Neuronal stem cell (in vitro differentiated cells): Measurements from ENCODE around the gene PRAMEF15. TPM values are rescaled to one million over a fixed set of nuclear protein-coding genes. Genes with fewer than 3 reads are reported as not detected.
"Not testable (repeated sequence)": the region's sequence is repeated elsewhere in the genome, so short reads cannot be mapped to it uniquely, and the experiment has no call there.

ENCODE experiments used
- DNase-seq: peaks from one replicate; pipeline ENCODE4 v3.0.0-alpha.2; 2013; ENCODE audit warnings: low spot score
- H2AFZ ChIP-seq: one replicate; pipeline ENCODE4 v1.6.1; 2013; ENCODE audit warnings: mild to moderate bottlenecking, low read length, inconsistent platforms
- H2AK5ac ChIP-seq: 2 replicates; pipeline ENCODE4 v1.6.1; 2013; ENCODE audit warnings: low read depth, mild to moderate bottlenecking, inconsistent platforms, low read length, moderate library complexity, mixed read lengths
- H2BK120ac ChIP-seq: 2 replicates; pipeline ENCODE4 v1.6.1; 2013; ENCODE audit warnings: low read depth, mild to moderate bottlenecking, inconsistent platforms, low read length, moderate library complexity, mixed read lengths
- H2BK12ac ChIP-seq: one replicate; pipeline ENCODE4 v1.6.1; 2013; ENCODE audit warnings: low read length, inconsistent platforms
- H2BK15ac ChIP-seq: 2 replicates; pipeline ENCODE4 v1.6.1; 2013; ENCODE audit warnings: mild to moderate bottlenecking, low read length, inconsistent platforms, mixed read lengths
- H2BK5ac ChIP-seq: one replicate; pipeline ENCODE4 v1.6.1; 2013; ENCODE audit warnings: inconsistent platforms, mild to moderate bottlenecking, low read length, moderate library complexity
- H3K14ac ChIP-seq: one replicate; pipeline ENCODE4 v1.6.1; 2013; ENCODE audit warnings: low read length, inconsistent platforms
- H3K18ac ChIP-seq: 2 replicates; pipeline ENCODE4 v1.6.1; 2013; ENCODE audit warnings: low read length, inconsistent platforms
- H3K23ac ChIP-seq: 2 replicates; pipeline ENCODE4 v1.6.1; 2013; ENCODE audit warnings: low read depth, mild to moderate bottlenecking, mixed read lengths, low read length, inconsistent platforms; ENCODE audit not compliant: poor library complexity
- H3K27ac ChIP-seq: replicated peaks from 3 replicates; pipeline ENCODE4 v1.5.1; 2013; ENCODE audit warnings: low read length, inconsistent platforms
- H3K27me3 ChIP-seq, 3 experiments: 2 replicates each; pipeline ENCODE4 v1.6.1; 2013; ENCODE audit warnings: low read length in 3 of 3, mild to moderate bottlenecking in 2 of 3, inconsistent platforms in 1 of 3, low read depth in 1 of 3, mixed read lengths in 1 of 3, moderate library complexity in 1 of 3; ENCODE audit not compliant: control insufficient read depth in 3 of 3, insufficient read depth in 3 of 3
- H3K36me3 ChIP-seq, 2 donors: replicated peaks in 1 of 2; 2 replicates each; pipeline ENCODE4 v1.6.1; 2013; ENCODE audit warnings: low read length in 2 of 2; ENCODE audit not compliant: control insufficient read depth in 2 of 2, insufficient read depth in 2 of 2
- H3K4ac ChIP-seq: 2 replicates; pipeline ENCODE4 v1.6.1; 2013; ENCODE audit warnings: inconsistent platforms, mild to moderate bottlenecking, low read length, moderate library complexity
- H3K4me1 ChIP-seq, 2 donors: 1 replicate in 1 of 2; 2 replicates in 1 of 2; pipeline ENCODE4 v1.6.1; 2013; ENCODE audit warnings: low read length in 2 of 2, low read depth in 1 of 2; ENCODE audit not compliant: control insufficient read depth in 2 of 2, insufficient read depth in 1 of 2
- H3K4me2 ChIP-seq: one replicate; pipeline ENCODE4 v1.6.1; 2013; ENCODE audit warnings: mild to moderate bottlenecking, low read length, inconsistent platforms; ENCODE audit not compliant: insufficient read depth, poor library complexity, severe bottlenecking
- H3K4me3 ChIP-seq, 2 donors: 2 replicates each; pipeline ENCODE4 v1.5.1; 2013; ENCODE audit warnings: low read length in 2 of 2, mild to moderate bottlenecking in 2 of 2, inconsistent platforms in 1 of 2, moderate library complexity in 1 of 2
- H3K79me1 ChIP-seq: one replicate; pipeline ENCODE4 v1.6.1; 2013; ENCODE audit warnings: low read depth, mild to moderate bottlenecking, inconsistent platforms, low read length, moderate library complexity
- H3K9ac ChIP-seq: one replicate; pipeline ENCODE4 v1.6.1; 2013; ENCODE audit warnings: mild to moderate bottlenecking, low read depth, low read length, inconsistent platforms; ENCODE audit not compliant: poor library complexity
- H3K9me3 ChIP-seq, 2 donors: replicated peaks in 1 of 2; 2 replicates each; pipeline versions ENCODE3 to v1.6.1; 2013; ENCODE audit warnings: low read length in 2 of 2, mild to moderate bottlenecking in 2 of 2, inconsistent platforms in 1 of 2, low read depth in 1 of 2, mixed read lengths in 1 of 2, moderate library complexity in 1 of 2; ENCODE audit not compliant: control insufficient read depth in 2 of 2, insufficient read depth in 1 of 2
- H4K8ac ChIP-seq: one replicate; pipeline ENCODE4 v1.6.1; 2013; ENCODE audit warnings: low read depth, mild to moderate bottlenecking, inconsistent platforms, low read length, moderate library complexity
- H4K91ac ChIP-seq: one replicate; pipeline ENCODE4 v1.6.1; 2013; ENCODE audit warnings: low read length, low read depth, mild to moderate bottlenecking, inconsistent platforms; ENCODE audit not compliant: poor library complexity
- WGBS, 2 donors: extraction: QIAGEN DNeasy Blood & Tissue Kit; methylation state at CpG; one replicate each; pipeline ENCODE4 v1.1.7; 2013; ENCODE audit warnings: missing lambda C conversion rate in 2 of 2, mixed read lengths in 1 of 2; ENCODE audit not compliant: insufficient read length in 2 of 2, insufficient replicate concordance in 1 of 2; ENCODE audit errors: extremely low coverage in 2 of 2; 5-methylcytosine and 5-hydroxymethylcytosine counted together
- small RNA-seq: library from polyadenylated mRNA; stranded (forward); fragments of <200 nt; extraction: miRNeasy Mini kit (QIAGEN cat#:217004); gene quantifications from one replicate; pipeline ENCODE3, GENCODE V24; 2013; ENCODE audit not compliant: insufficient read depth

Gene PRAMEF15

DNA sequence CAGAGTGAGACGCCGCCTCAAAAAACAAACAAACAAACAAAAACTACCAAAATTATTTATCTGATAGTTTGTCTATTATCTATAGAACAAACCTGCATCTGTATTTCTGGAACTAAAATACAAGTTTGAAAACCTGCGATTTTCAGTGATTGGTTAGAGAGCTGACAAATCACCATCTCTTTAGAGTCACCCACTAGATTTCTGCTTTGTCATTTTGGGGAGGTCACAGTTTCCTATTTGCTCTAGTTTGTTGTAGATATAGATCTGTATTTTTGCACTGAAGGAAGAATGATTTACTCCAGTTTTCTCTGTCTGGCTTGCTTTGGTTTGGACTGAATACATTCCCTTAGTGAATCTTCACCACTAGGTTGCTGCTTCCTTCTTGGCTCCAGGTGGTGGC, 51.2 kb downstream of the PRAMEF15 start:
- not testable (repeated sequence) for H3K4me2 ChIP-seq, H3K27me3 ChIP-seq, H4K91ac ChIP-seq, H3K4me1 ChIP-seq, H2AFZ ChIP-seq, H4K8ac ChIP-seq, H3K9ac ChIP-seq, H3K4me3 ChIP-seq, H2AK5ac ChIP-seq, H3K4ac ChIP-seq, H3K23ac ChIP-seq, H3K9me3 ChIP-seq, H2BK120ac ChIP-seq, H3K79me1 ChIP-seq, H3K18ac ChIP-seq, H2BK5ac ChIP-seq, DNase-seq, H2BK15ac ChIP-seq, H3K36me3 ChIP-seq, H3K14ac ChIP-seq, H2BK12ac ChIP-seq, H3K27ac ChIP-seq
- WGBS, 2 donors: no CpG with 5 or more reads among the region's 3 CpGs

DNA sequence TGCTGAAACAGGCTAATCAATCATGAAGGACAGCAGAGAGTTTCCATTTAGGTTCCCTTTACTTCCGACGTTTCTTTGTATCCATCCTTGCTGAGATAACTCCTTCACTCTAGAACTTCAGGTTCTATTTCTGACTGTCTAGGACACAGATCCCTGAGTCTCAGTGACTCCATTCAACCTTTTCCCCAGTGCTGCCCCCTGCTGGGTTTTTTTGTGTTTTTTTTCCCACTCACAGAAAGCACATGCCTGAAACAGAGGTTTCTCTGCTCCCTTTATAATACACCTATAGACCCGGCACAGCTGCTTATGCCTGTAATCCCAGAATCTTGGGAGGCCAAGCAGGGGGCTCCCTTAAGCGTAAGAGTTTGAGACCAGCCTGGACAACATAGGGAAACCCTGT, 53.2 kb downstream of the PRAMEF15 start:
- H3K9me3 ChIP-seq, H2BK15ac ChIP-seq, H2AK5ac ChIP-seq, H3K4me2 ChIP-seq, H2AFZ ChIP-seq, H2BK5ac ChIP-seq, H3K27ac ChIP-seq, H3K4ac ChIP-seq, H3K23ac ChIP-seq, H3K18ac ChIP-seq, H3K4me3 ChIP-seq, H3K14ac ChIP-seq, H3K27me3 ChIP-seq, H3K79me1 ChIP-seq, H3K36me3 ChIP-seq, H4K91ac ChIP-seq, H3K9ac ChIP-seq, H2BK12ac ChIP-seq, DNase-seq, H2BK120ac ChIP-seq, H3K4me1 ChIP-seq, H4K8ac ChIP-seq: not testable (repeated sequence)
- no CpG with 5 or more reads among the region's 4 CpGs for WGBS, 2 donors

Small RNAs within 50 kb of the gene (small RNA-seq; reads per million reads assigned to genes)
- gene RNU6-771P: not detected
